GM12865 (cell line): ENCODE measurements around the gene OLFM1.

Experiments used
- DNase-seq: peaks from one replicate; pipeline ENCODE4 v3.0.0; 2010; ENCODE audit warnings: low read depth
- H3K4me3 ChIP-seq: 2 replicates; pipeline ENCODE4 v1.5.1; 2011; ENCODE audit warnings: mild to moderate bottlenecking, low read depth, low read length, control low read depth
- CTCF ChIP-seq: IDR thresholded peaks from 2 replicates; pipeline ENCODE4 v1.5.1; 2011; ENCODE audit warnings: low read length, control low read depth, low read depth, inconsistent platforms; ENCODE audit not compliant: insufficient read depth; ENCODE audit errors: missing control alignments

The OLFM1 gene

GRCh38 chr9:135081731-135082130 is 5.7 kb upstream of the OLFM1 start:
- no peak for TF ChIP-seq CTCF
- DNase-seq = no peak
- H3K4me3 ChIP-seq = no peak overlapping the region

GRCh38 chr9:135082536-135082935 is 4.9 kb upstream of the OLFM1 start:
- no peak for TF ChIP-seq CTCF

GRCh38 chr9:135083241-135083810 is 4.1 kb upstream of the OLFM1 start:
- no peak overlapping the region for H3K4me3 ChIP-seq
- no peak for TF ChIP-seq CTCF
- DNase-seq = no peak

More at GRCh38 chr9:135082536-135082935, 4.9 kb upstream of the OLFM1 start:
- H3K4me3 ChIP-seq = no peak overlapping the region
- DNase-seq = no peak

- no peak for TF ChIP-seq CTCF
- no peak for DNase-seq
- no peak overlapping the region for H3K4me3 ChIP-seq
Observed at GRCh38 chr9:135083831-135084230, 3.6 kb upstream of the OLFM1 start.

- no peak for DNase-seq
- H3K4me3 ChIP-seq = no peak overlapping the region
- no peak for TF ChIP-seq CTCF
Observed at GRCh38 chr9:135084262-135084661, 3.2 kb upstream of the OLFM1 start.

GRCh38 chr9:135084881-135085760 is 2.3 kb upstream of the OLFM1 start:
- H3K4me3 ChIP-seq = no peak overlapping the region
- DNase-seq = no peak
- no peak for TF ChIP-seq CTCF
